HG02970 (cell line): Measurements from ENCODE around the gene HDAC4.
A peak's percentile ranks its signal among the peaks of the same experiment; 100 is the strongest.

Experiments
- ATAC-seq: cut with Tn5 transposase; IDR thresholded peaks from one replicate; pipeline ENCODE4 v1.9.1; 2021; ENCODE audit warnings: mild to moderate bottlenecking, moderate library complexity, moderate number of reproducible peaks; ENCODE audit not compliant: unreplicated experiment, low FRiP score

The HDAC4 gene

GRCh38 chr2:239355139-239355538, 45.7 kb downstream of the HDAC4 start:
- ATAC-seq = no peak

GRCh38 chr2:239354791-239355136, 46.1 kb downstream of the HDAC4 start:
- ATAC-seq = no peak

GRCh38 chr2:239354132-239354790, 46.6 kb downstream of the HDAC4 start:
- no peak for ATAC-seq

- ATAC-seq = no peak
Observed at GRCh38 chr2:239353692-239354091, 47.1 kb downstream of the HDAC4 start.

- no peak for ATAC-seq
Observed at GRCh38 chr2:239351687-239352086, 49.1 kb downstream of the HDAC4 start.

GRCh38 chr2:239349453-239350135, 51.2 kb downstream of the HDAC4 start:
- no peak for ATAC-seq

GRCh38 chr2:239348563-239349452, 52.0 kb downstream of the HDAC4 start:
- no peak for ATAC-seq

- no peak for ATAC-seq
Observed at GRCh38 chr2:239346676-239347075, 54.1 kb downstream of the HDAC4 start.

- no peak for ATAC-seq
Observed at GRCh38 chr2:239345251-239345650, 55.6 kb downstream of the HDAC4 start.

- no peak for ATAC-seq
Observed at GRCh38 chr2:239344857-239345216, 56.0 kb downstream of the HDAC4 start.

GRCh38 chr2:239343946-239344856, 56.6 kb downstream of the HDAC4 start:
- ATAC-seq = no peak

GRCh38 chr2:239343460-239343859, 57.4 kb downstream of the HDAC4 start:
- no peak for ATAC-seq

- no peak for ATAC-seq
Observed at GRCh38 chr2:239341840-239342239, 59.0 kb downstream of the HDAC4 start.

GRCh38 chr2:239341146-239341732, 59.6 kb downstream of the HDAC4 start:
- ATAC-seq = no peak

- ATAC-seq = peak; percentile 56
Observed at GRCh38 chr2:239339726-239340601, 60.9 kb downstream of the HDAC4 start.

GRCh38 chr2:239339241-239339640, 61.6 kb downstream of the HDAC4 start:
- no peak for ATAC-seq

- no peak for ATAC-seq
Observed at GRCh38 chr2:239337877-239338484, 62.8 kb downstream of the HDAC4 start.

- ATAC-seq = no peak
Observed at GRCh38 chr2:239337122-239337876, 63.5 kb downstream of the HDAC4 start.
